Measurements from ENCODE around the gene CSF2RB.

CSF2RB gene

DNA sequence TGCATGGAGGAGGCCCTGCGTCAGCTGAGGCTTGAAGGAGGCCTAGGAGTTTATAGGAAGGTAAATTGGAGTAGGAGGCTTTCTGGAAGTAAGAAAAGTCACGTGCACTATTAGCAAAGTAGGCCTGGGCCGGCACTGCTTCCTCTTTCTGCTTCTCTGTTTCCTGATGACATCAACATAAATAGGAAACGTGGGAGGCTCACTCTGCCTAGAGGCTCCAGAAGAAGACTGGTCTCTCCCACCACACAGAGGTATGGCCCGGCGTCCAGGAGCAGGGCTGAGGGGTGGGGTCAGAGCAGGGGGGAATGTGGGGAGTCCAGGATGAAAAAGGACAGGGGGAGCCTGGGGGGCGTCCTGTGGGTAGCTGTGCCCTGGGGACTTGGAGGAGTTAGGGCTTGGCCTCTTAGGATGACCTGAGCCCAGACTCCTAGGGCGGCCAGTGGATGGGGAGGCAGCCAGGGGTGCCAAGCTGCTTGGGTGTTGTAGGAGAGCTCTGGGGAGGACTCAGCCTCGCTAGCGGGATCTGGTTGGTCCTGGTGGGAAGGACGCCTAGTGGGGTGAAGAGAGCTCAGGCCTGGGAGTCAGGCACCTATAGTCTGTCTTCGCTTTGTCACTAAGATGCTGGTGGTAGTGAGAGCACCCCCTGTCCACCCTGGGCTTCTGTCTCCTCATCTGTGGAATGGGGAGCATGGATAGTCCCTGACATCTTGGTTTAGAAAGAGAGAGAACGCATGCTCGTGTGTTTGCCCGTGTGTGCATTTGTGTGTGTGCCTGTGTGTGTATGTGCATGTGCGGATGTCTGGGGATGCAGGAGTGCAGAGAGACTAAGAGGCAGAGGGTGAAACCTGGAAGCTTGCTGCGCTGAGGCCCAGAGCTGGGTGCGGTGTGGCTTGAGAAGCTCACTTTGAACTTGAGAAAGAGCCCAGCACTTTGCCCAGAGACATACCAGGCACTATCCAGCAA is at the start of gene CSF2RB:
Gene CSF2RB, plus strand, starts transcription at position 202 of the 963 bp plus-strand sequence. CDS start 8,580 bp downstream, outside the sequence.
- DNase-seq: no peak

DNA sequence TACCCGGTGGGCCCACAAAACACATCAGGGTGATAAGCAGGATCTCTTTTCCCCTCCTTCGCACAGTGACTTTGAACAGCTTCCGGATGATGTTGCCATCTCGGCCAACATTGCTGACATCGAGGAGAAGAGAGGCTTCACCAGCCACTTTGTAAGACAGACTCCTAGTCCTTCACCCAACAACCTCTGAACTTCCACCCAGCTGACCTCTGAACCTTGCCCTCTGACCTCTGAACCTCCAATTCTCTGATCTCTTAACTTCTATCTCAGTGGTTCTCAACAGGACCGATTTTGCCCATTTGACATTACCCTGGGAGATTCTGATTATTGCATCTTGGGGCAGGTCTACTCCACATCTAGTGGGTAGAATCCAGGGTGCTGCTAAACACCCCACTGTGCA is 49.4 kb upstream of the CSF2RB start:
- no peak for DNase-seq

DNA sequence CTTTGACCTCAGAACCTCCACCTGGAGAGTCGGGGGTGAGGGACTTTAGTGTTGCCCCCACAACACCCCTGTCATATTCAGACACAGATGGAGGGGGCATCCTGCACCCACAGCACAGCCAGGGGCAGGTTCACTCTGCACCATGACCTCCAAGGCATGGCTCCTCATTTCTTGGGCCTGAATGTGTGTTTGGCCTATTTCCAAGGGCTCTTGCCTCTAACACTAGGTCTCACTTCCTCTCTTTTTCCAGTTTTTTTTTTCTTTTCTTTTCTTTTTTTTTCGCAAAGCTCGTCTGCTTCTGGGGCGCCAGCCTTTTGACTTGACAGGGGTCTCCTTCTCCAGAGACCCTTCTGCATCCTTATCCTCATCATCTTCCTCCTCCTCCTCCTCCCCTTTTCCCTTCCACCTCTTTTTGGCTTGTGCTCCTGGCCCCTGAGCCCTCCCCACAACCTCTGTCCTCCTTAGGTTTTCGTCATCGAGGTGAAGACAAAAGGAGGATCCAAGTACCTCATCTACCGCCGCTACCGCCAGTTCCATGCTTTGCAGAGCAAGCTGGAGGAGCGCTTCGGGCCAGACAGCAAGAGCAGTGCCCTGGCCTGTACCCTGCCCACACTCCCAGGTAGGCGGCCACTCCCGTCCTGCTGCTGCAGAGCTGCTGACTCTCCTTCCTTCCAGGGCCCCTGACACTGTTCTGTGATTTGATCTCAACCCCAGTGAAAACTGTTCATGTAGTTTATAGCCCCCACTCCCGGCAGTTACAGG is 48.8 kb upstream of the CSF2RB start:
- DNase-seq: no peak

DNA sequence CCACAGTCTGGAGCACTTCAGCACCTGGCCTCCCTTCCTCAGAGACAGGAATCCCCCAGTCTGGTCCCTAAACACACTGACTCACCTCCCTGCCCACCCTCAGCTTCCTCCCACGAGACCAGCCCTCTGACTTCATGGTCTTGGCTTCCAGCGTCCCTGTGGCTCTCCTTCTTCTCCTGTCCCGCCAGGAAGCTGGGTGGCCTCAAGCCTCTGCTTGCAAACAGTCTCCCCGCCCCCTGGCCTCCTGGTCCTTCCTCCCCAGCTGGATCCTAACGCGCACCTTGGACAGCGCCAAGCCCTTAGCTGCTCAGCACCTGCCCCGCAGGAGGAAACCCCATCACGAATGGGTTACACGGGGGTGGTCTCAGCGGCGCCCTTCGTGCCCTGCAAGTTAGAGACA is 48.1 kb upstream of the CSF2RB start:
- no peak for DNase-seq

DNA sequence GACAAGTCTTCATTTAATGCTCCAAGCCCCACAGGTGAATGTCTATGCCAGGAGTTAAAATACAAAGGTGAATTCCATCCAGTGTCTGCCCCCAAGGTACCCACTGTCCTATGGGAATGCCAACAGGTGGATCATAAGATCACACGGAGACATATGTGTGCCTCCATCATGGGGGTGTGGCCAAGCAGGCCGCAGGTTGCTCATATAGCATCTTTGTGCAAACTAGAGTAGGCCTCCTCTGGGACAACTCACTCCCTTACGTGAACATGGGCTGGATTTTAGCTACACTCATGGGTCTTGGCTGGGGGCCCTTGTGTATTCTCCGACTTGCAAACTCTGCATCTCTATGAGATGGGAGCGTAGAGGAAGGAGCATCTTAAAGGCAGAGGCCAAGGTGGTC is 45.7 kb upstream of the CSF2RB start:
- no peak for DNase-seq

DNA sequence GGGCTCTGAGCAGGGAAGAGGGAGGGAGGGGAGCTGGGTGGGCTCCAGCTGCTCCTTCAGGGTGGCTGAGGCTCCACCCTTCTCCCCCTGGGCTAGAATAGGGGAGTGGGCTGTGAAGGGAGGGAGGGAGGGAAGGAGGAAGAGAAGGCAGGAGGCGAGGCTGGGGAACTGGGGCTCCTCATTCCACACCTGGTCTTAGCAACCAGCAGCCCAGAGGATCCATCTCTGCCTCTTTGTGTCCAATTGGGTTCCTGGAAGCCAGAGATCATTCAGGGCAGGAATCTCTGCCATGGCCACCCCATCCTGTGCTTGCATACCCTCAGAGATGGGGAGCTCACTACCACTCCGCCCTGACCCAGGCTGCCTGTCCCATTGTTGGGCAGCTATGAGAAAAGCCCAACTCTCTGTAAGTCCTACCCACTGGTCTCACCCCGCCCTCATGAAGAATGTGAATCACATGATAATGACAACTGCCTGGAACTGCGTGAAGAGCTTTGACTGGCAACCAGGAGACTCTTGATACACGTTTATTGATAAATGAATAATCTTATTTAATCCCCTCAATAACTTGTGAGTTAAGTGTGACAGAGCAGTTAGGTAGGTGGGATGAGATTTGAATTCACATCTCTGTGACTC is 44.8 kb upstream of the CSF2RB start:
- DNase-seq: no peak

DNA sequence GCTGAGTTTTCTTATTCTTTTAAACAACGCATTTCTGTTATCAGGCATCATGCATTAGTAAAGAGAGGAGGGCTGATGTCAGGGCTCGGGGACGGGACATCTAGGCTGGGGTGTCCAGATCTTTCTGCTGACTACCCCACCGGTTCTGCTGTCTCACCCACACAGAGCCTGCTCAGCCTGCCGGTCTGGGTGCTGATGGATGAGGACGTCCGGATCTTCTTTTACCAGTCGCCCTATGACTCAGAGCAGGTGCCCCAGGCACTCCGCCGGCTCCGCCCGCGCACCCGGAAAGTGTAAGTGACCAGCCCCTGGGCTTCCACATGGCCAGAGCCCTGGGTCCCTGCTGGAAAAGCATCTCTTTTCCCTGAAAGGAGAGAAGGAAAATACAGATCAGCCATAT is 43.2 kb upstream of the CSF2RB start:
- no peak for DNase-seq

DNA sequence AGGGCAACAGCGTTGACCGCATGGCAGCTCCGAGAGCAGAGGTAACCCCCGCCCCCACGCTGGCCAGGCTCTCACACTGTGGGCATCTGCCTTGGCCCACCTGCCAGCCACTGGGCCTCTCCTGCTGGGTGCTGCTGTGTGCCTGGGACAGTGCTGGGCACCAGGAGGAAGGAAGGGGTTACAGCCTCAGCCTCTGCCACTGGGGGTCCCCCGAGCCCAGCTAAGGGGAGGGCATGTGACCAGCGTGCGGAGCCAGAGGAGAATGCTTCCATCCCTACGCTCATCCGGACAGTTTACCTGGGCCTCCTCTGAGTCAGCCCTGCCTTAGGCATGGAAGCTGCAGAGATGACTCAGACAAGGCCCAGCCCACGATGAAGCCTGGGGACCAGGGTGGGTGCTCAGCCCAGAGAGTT is 41.8 kb upstream of the CSF2RB start:
- DNase-seq: no peak

DNA sequence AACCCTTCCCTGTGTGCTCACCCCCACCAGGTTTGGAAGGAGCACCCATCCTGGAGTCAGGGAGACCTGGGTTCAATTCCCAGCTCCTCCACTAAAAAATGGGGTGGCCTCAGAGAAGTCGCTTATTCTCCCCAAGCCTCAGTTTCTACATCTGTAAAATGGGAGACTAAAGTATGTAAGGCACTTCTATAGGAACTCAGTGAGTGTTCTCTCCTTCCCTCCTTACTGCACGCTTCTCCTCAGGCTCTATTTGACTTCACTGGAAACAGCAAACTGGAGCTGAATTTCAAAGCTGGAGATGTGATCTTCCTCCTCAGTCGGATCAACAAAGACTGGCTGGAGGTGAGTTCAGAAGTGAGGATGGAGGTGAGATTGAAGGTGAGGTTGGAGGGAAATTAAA is 41.3 kb upstream of the CSF2RB start:
- no peak for DNase-seq

DNA sequence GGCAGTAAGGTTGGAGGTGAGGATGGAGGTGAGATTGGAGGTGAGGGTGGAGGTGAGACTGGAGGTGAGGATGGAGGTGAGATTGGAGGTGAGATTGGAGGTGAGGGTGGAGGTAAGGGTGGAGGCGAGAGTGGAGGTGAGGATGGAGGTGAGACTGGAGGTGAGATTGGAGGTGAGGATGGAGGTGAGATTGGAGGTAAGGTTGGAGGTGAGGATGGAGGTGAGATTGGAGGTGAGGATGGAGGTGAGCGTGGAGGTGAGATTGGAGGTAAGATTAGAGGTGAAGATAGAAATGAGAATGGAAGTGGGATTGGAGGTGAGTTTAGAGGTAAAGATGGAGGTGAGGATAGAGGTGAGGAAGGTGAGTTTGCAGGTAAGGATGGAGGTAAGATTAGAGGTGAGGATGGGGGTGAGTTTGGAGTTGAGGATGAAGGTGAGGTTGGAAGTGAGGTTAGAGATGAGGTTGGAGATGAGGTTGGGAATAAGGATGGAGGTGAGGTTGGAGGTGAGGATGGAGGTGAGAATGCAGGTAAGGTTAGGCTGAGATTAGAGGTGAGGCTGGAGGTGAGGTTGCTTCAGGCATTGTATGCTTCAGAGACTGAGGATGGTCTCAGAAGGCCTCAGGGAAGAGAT is 40.4 kb upstream of the CSF2RB start:
- no peak for DNase-seq

DNA sequence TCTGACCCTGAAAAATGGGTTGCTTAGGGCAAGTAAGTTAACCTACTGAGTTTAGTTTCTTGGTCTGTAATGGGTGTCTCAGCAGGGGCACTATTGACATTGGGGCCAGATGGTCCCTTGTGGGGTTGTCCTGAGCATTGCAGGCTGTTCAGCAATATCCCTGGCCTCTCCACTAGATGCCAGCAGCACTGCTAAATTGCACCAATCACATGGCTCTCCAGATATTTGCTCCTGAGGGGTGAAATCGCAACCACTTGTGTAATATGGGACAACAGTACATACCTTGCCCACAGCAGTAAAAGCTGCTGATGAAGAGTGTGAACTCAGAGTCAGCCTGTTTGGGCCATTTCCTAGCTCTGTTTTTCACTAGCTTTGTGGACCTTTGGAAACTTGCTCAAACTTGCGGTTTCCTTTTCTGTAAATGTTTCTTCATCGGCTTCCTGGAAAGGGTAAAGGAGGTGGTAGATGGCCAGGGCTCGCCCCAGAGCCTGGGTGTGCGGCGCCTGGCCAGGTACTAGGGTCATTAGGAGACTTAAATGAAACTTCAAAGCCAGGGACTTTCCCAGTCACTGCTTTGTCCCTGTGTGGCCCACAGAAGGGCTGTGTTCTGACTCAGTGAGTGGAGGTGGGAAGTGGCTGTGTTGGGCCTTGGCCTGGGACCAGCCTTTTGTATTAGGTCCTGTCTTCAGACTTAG is 39.7 kb upstream of the CSF2RB start:
- DNase-seq: peak; percentile 93

DNA sequence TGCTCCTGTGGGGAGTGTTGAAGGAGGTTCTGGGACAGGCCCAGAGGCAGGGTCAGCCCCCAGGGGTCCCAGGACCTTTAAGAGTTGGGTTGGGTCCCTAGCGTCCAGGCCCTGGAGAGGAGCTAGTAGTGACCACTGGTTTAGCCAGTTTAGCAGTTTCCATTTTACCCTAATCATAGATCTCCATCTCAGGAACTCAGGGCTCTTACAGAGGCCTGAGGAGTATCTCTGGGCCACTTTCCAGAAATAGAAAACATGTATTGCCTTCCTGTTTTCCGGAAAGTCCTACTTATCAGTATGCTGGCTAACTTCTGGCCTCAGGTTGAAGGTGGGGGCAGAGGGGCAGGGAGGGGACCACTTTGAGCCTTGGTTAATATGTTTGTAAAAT is 39.1 kb upstream of the CSF2RB start:
- DNase-seq: no peak

DNA sequence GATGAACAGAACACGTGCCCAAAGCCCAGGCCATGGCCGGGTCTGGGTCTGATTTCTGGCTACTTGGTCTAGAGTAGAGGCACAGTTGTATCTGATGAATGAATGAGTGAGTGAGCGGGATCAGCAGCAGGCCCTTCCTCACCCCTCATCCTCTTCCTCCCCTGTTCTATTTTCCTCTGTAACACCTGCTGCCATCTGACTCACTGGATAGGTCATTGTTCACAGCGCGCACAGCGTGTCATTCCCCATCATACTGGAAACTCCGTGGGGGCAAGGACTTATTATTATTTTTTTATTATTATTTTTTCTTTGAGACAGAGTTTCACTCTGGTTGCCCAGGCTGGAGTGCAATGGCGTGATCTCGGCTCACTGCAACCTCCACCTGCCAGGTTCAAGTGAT is 38.7 kb upstream of the CSF2RB start:
- no peak for DNase-seq

DNA sequence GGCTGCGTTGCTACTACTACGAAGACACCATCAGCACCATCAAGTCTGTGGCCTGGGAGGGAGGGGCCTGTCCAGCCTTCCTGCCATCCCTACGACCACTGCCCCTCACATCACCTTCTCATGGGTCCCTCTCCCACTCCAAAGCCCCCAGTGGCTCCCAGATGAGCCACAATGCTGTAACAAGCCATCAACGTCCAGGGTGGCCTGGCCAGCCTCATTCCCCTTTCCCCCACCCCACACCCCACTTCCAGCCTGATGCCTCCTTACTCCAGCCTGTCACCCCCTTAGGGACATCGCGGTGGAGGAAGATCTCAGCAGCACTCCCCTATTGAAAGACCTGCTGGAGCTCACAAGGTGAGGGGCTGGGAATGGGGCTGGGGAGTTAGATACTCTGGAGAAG is 37.7 kb upstream of the CSF2RB start:
- no peak for DNase-seq

DNA sequence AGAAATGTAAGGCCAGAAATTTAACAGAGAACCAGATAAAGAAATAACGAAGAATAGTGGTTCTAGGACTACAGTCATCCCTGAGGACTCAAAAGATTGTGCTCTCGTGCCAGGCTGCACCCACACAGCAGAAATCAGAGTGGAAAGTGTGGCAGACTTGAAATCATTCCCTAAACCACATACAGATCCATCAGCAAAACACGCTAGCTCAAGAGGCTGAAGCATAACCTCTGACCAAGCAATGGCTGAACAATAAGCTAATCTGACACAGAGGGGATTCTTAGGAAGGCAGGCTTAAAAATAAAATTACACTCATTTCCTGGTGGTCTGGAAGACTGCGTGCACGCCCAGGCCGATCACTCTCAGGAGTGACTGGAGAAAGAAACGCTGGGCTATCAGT is 33.7 kb upstream of the CSF2RB start:
- DNase-seq: no peak

DNA sequence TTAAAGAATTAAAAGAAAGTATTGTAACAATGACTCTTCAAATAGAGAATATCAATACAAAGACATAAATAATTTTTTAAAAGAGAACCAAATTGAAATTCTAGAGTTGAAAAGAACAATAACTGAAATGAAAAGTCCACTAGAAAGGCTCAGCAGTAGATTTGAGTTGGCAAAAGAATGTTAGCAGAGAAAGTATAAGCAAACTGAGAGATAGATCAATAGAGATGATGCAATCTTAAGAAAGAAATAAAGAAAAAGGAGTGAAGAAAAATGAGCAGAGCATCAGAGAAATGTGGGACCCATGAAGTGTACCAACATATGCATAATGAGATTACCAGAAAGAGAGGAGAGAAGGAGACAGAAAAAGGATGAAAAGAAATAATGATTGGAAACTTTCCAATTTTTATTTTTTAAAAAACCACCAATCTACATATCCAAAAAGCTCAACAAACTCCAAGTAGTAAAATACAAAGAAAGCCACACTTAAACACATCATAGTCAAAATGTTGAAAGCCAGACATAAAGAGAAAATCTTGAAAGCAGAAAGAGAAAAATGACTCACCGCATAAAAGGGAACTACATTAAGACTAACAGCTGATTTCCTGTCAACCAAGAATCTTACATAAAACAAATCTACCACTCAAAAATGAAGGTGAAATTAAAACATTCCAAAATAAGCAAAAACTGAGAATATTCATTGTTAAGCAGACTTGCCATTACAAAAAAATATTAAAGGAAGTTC is 31.8 kb upstream of the CSF2RB start:
- peak; percentile 69 for DNase-seq

DNA sequence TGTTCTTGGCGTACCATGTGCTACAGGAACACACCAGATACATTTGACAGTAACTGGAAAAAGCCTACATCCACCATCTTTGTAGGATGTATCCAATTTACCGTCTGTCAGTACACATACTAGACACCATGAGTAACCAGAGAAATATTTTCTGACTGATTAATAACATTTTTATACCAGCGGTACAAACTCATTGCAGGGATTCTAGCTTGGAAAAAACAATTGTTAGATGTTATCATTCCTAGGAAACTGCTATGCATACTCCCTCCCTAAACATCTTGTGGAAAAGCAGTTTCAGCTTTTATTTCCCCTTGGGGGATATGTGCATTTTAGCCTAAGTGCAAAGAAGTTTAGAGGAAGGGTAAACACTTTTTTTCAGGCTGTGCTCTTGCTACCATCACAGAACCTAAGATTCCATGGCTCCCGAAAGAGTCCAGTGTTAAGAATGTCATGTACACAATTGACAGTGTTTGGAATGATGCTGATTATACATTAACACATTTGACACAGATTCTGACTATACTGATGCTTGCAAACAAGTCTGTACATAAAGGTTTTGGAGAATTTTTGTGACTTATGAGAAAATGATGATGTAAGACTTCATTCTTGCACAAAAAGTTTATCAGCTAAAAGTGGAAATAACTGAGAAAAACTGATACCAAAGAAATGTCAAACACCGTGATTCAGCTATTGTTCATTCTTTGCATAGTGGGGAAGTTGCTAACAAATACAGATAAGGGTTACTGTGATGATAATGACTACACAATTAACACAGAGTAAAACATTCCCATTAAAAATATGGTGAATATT is 28.9 kb upstream of the CSF2RB start:
- no peak for DNase-seq

DNA sequence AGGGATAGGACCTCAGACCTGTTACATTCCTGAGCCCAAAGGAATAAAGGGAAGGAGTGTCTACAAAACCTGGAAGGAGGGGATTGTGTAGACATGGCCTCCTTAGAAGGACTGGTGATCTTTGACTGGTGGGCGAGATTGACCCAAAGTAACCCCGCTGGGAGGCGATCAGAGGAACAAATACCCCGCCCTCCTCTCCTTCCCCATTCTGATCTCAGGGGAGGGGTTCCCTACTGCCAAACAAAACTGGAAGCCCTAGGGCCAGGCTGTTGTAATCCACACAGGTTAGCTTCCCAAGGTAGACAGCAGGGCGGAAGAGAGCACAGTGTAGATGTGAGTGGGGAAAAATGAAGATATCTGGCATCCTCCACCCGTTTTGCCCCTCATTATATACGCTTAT is 28.0 kb upstream of the CSF2RB start:
- DNase-seq: no peak

DNA sequence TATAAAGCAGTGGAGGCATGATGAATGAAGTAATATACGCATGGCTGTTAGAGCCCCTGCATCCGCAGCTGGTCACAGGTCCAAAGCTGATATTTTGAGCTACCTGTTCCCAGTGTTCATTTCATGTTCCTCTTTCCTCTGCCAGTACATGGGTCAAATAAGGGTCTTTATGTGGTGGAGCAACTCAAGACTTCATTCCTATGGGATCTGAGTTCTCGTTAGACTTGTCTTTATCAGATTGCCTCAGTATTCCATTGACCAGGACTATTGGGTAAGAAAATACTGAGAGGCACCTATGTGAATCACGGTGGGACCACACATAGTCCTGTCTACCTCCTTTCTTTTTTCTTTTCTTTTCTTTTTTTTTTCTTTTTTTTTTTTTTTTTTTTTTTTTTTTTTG is 27.4 kb upstream of the CSF2RB start:
- DNase-seq: no peak

DNA sequence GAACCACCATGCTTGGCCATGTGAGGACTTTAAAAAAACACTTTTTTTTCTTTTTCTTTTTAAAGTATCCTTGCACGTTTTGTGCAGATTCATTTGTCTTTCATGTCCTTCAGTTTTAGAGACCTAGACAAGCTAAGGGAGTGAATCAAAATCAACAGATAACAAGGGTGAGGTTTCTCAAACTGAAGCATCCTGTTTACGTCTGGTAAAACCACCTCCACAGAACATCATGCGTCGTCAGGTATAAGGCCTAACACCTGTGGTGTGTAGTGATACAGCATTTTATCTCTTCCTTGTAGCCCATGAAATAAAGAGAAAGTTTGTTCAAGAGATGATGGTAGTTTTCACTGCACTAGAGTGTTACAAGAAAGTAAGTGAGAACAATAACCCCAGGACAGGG is 26.3 kb upstream of the CSF2RB start:
- DNase-seq: no peak

DNA sequence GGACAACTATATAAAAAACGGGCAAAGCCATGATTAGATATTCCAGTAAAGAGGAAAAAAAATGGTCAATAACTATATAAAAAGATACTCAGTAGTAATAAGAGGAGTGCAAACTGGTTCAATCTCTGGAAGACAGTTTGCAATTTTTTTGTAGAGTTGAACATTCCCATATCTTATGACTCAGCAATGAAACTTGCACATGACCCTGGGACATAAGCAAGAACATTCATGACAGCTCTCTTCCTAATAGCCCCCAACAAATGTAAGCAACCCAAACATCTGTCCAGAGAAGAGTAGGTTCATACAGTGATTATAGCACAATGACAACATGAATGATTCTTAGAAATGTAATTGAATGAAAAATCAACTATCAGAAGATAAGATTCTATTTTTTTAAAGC is 21.8 kb upstream of the CSF2RB start:
- DNase-seq: no peak
